ENCODE data around the gene NPTN. TPM values are rescaled to one million over a fixed set of nuclear protein-coding genes. Genes with fewer than 3 reads are reported as not detected.

NPTN gene
- total and polyA plus RNA-seq, 2 experiments from 2014 or later = 56.3 to 113 TPM

GRCh38 chr15:73650416-73651126 lies 17.4 kb upstream of the NPTN start:
- no peaks in the 10 kb centered on the region for H3K4me1 ChIP-seq (ENCODE audit: insufficient read depth)
- no peak for DNase-seq (ENCODE audit: low spot score)

More at GRCh38 chr15:73650416-73651126, 17.4 kb upstream of the NPTN start:
- TF ChIP-seq CREB1 (CRISPR knock-in tag; IDR thresholded peaks at IDR 0.05; ENCODE audit: low read depth) (no peak), REST (IDR thresholded peaks at IDR 0.05; ENCODE audit: unreplicated experiment) (no peak), EZH2 (IDR thresholded peaks at IDR 0.05; ENCODE audit: low read depth, unreplicated experiment) (no peak), ZNF331 (CRISPR knock-in tag; IDR thresholded peaks at IDR 0.05; ENCODE audit: low read depth) (no peak), JUNB (IDR thresholded peaks at IDR 0.05; ENCODE audit: unreplicated experiment) (no peak), CTCF (conservative IDR thresholded peaks at IDR 0.05; ENCODE audit: low read depth in 2 of 2) (no peak), NANOG (IDR thresholded peaks at IDR 0.05; ENCODE audit: borderline replicate concordance) (no peak), POLR2AphosphoS5 (IDR thresholded peaks at IDR 0.05; ENCODE audit: low read depth) (no peak), EZH2phosphoT487 (IDR thresholded peaks at IDR 0.05; ENCODE audit: unreplicated experiment) (no peak), ZNF114 (CRISPR knock-in tag; IDR thresholded peaks at IDR 0.05) (no peak), ZNF462 (CRISPR knock-in tag; IDR thresholded peaks at IDR 0.05) (no peak), STAT1 (IDR thresholded peaks at IDR 0.05; ENCODE audit: unreplicated experiment) (no peak)
- TF ChIP-seq, protein P1, sequence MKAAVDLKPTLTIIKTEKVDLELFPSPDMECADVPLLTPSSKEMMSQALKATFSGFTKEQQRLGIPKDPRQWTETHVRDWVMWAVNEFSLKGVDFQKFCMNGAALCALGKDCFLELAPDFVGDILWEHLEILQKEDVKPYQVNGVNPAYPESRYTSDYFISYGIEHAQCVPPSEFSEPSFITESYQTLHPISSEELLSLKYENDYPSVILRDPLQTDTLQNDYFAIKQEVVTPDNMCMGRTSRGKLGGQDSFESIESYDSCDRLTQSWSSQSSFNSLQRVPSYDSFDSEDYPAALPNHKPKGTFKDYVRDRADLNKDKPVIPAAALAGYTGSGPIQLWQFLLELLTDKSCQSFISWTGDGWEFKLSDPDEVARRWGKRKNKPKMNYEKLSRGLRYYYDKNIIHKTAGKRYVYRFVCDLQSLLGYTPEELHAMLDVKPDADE (IDR thresholded peaks at IDR 0.05) = no peak
- Mint-ChIP-seq H3K36me3 (ENCODE audit: low read depth) (no peaks in the 10 kb centered on the region), H3K9me3 (no peaks in the 10 kb centered on the region), H3K4me3 (no peak overlapping the region), H3K27me3 (ENCODE audit: insufficient read depth, low read depth, poor library complexity) (no peaks in the 10 kb centered on the region), H3K4me1 (peaks cover 5% of the 10 kb centered on the region; the same call in 2 of the 3 replicates), H3K27ac (no peak overlapping the region)
- H3K79me2 ChIP-seq (replicated peaks; ENCODE audit: insufficient read depth) = no peaks in the 10 kb centered on the region
- no peak overlapping the region for H3K4me2 ChIP-seq
- no peaks in the 10 kb centered on the region for H4K20me1 ChIP-seq (replicated peaks; ENCODE audit: insufficient read depth)
- ATAC-seq = no peak
- no peak overlapping the region for H3K4me3 ChIP-seq
- no peak overlapping the region for H3K27ac ChIP-seq (ENCODE audit: low read depth)
- no peaks in the 10 kb centered on the region for H3F3A ChIP-seq (replicated peaks; ENCODE audit: low read depth)
- H3K36me3 ChIP-seq (ENCODE audit: insufficient read depth) = no peaks in the 10 kb centered on the region
- no peaks in the 10 kb centered on the region for H3K9me2 ChIP-seq (ENCODE audit: insufficient read depth)
- no peaks in the 10 kb centered on the region for H3K27me3 ChIP-seq (ENCODE audit: insufficient read depth)
- no peak overlapping the region for H2AFZ ChIP-seq

Measured in GM23338 (cell line).